HepG2 (cell line): Measurements from ENCODE around the gene TMEM50B. TPM values are rescaled to one million over a fixed set of nuclear protein-coding genes. Genes with fewer than 3 reads are reported as not detected.

Experiments
- AFF4 ChIP-seq: sonication (generic); formaldehyde crosslinking; IDR thresholded peaks from 2 replicates; pipeline ENCODE4 v1.4.0; 2020; ENCODE audit warnings: missing genetic modification reagents
- BRD4 ChIP-seq: sonication (generic); formaldehyde crosslinking; IDR thresholded peaks from 2 replicates; pipeline ENCODE4 v1.4.0; 2020; ENCODE audit warnings: missing genetic modification reagents
- KDM4B ChIP-seq: sonication (generic); formaldehyde crosslinking; IDR thresholded peaks from 2 replicates; pipeline ENCODE4 v1.4.0; 2020; ENCODE audit warnings: missing genetic modification reagents
- MXD3 ChIP-seq: IDR thresholded peaks from 2 replicates; pipeline ENCODE4 v1.6.1; 2016; ENCODE audit warnings: mild to moderate bottlenecking, missing biosample characterization, missing genetic modification reagents
- MXD4 ChIP-seq: IDR thresholded peaks from 2 replicates; pipeline ENCODE4 v1.6.1; 2016; ENCODE audit warnings: mild to moderate bottlenecking, missing biosample characterization, missing genetic modification reagents
- NAIF1 ChIP-seq: sonication (generic); formaldehyde crosslinking; IDR thresholded peaks from 2 replicates; pipeline ENCODE4 v1.5.0; 2020; ENCODE audit warnings: mild to moderate bottlenecking, missing genetic modification reagents, borderline replicate concordance
- PHF5A ChIP-seq: IDR thresholded peaks from one replicate; pipeline ENCODE4 v1.6.1; 2018; ENCODE audit warnings: low read depth, missing genetic modification reagents; ENCODE audit not compliant: unreplicated experiment
- POLR2G ChIP-seq: fragments of 200-400 bp; formaldehyde crosslinking; IDR thresholded peaks from 2 replicates; pipeline ENCODE4 v1.6.1; 2018; ENCODE audit warnings: mild to moderate bottlenecking, low read depth, low read length, moderate library complexity
- RARG ChIP-seq: sonication (generic); formaldehyde crosslinking; IDR thresholded peaks from 2 replicates; pipeline ENCODE4 v1.4.0; 2020; ENCODE audit warnings: low read depth, mild to moderate bottlenecking, missing genetic modification reagents
- YY1 ChIP-seq: IDR thresholded peaks from 2 replicates; pipeline ENCODE4 v1.6.1; 2011; ENCODE audit warnings: low read length, low read depth, moderate library complexity, mild to moderate bottlenecking; ENCODE audit not compliant: insufficient read depth, insufficient replicate concordance
- ZC3H13 ChIP-seq: sonication (generic); formaldehyde crosslinking; IDR thresholded peaks from 2 replicates; pipeline ENCODE4 v1.8.1; 2023; ENCODE audit warnings: mild to moderate bottlenecking, missing genetic modification reagents, moderate library complexity
- ZMYM2 ChIP-seq: sonication (generic); formaldehyde crosslinking; IDR thresholded peaks from 2 replicates; pipeline ENCODE4 v1.8.0; 2022; ENCODE audit warnings: mild to moderate bottlenecking, missing genetic modification reagents
- ZNF720 ChIP-seq: sonication (generic); formaldehyde crosslinking; IDR thresholded peaks from 2 replicates; pipeline ENCODE4 v1.4.0; 2020; ENCODE audit warnings: missing genetic modification reagents
- polyA plus RNA-seq, 8 experiments: library from polyadenylated mRNA; depleted of rRNA in 3 of 8; stranded (reverse) in 7 of 8; unstranded in 1 of 8; fragments of >200 nt; fragmentation: Illumina TruSeq in 4 of 8; extraction: Trizol in 4 of 8; gene quantifications; 2 replicates each; pipeline versions ENCODE4 v1.2.1 to v1.2.3, GENCODE V29; 2011 to 2016; ENCODE audit warnings: low read depth in 4 of 8, missing spikeins in 1 of 8, mixed read lengths in 1 of 8; ENCODE audit not compliant: insufficient read depth in 1 of 8
- total RNA-seq, 5 experiments: library from RNA; depleted of rRNA; stranded (reverse); fragments of >200 nt; fragmentation: Illumina TruSeq; extraction: Trizol; gene quantifications; 2 replicates each; pipeline ENCODE4 v1.2.3, GENCODE V29; 2016; ENCODE audit warnings: low read depth in 1 of 5
- TF ChIP-seq, protein P1 (sequence below): sonication (generic); formaldehyde crosslinking; IDR thresholded peaks from 2 replicates; pipeline ENCODE4 v1.8.1; 2023; ENCODE audit warnings: mild to moderate bottlenecking, missing genetic modification reagents
- TF ChIP-seq, protein P2 (sequence below): sonication (generic); formaldehyde crosslinking; IDR thresholded peaks from 2 replicates; pipeline ENCODE4 v1.5.1; 2020; ENCODE audit warnings: mild to moderate bottlenecking, missing genetic modification reagents, moderate library complexity
- TF ChIP-seq, protein P3 (sequence below): IDR thresholded peaks from 2 replicates; pipeline ENCODE4 v1.6.1; 2016; ENCODE audit warnings: low read depth, borderline replicate concordance
- TF ChIP-seq, protein P4 (sequence below): sonication (generic); formaldehyde crosslinking; conservative IDR thresholded peaks from 2 replicates; pipeline ENCODE4 v1.4.0; 2020; ENCODE audit warnings: missing genetic modification reagents

TMEM50B gene
- total and polyA plus RNA-seq, 2 of the 13 experiments (the other 11 are each of a cell fraction or from before 2014, with no cell fraction given) = 29.9 to 46.3 TPM

DNA sequence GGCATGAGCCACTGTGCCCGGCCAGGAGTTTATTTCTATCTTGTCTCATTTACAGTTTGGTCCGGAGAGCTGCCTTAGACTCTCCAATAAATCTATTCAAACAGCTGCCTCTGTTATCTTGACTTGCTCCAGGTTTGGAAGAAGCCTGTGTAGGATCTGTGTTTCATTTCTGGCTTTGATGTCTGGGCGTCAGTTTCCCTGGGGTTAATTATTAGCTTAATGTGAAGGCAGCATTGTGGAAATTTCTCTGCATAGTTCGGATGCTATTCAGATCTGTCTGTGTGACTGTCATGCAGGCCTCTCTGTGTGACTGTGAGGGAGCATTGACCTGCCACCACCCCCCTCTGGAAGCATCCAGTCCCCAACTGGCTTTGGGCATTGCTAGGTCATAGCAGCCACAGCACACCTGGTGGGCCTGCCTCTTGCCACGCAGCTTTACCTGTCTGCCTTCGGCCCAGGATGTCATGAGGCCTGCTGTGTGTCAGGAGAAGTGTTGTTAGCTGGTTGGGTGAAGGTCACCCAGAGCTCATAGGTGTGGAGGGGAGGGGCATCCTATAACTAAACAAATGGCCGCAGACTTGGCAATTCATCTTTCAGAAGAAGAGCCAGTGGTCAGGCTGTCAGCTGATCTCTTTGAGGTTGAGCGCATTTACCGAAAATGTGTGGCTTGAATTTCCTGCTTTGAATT lies 66.8 kb downstream of the TMEM50B start (continued):
- TF ChIP-seq AFF4 (CRISPR knock-in tag) = no peak
- TF ChIP-seq, protein P1, sequence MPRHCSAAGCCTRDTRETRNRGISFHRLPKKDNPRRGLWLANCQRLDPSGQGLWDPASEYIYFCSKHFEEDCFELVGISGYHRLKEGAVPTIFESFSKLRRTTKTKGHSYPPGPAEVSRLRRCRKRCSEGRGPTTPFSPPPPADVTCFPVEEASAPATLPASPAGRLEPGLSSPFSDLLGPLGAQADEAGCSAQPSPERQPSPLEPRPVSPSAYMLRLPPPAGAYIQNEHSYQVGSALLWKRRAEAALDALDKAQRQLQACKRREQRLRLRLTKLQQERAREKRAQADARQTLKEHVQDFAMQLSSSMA = 0 out of 2 replicates have a peak, but pooled peaks have one; percentile 49
- no peak for TF ChIP-seq ZMYM2
- TF ChIP-seq ZC3H13 (CRISPR knock-in tag) = no peak
- TF ChIP-seq, protein P2, sequence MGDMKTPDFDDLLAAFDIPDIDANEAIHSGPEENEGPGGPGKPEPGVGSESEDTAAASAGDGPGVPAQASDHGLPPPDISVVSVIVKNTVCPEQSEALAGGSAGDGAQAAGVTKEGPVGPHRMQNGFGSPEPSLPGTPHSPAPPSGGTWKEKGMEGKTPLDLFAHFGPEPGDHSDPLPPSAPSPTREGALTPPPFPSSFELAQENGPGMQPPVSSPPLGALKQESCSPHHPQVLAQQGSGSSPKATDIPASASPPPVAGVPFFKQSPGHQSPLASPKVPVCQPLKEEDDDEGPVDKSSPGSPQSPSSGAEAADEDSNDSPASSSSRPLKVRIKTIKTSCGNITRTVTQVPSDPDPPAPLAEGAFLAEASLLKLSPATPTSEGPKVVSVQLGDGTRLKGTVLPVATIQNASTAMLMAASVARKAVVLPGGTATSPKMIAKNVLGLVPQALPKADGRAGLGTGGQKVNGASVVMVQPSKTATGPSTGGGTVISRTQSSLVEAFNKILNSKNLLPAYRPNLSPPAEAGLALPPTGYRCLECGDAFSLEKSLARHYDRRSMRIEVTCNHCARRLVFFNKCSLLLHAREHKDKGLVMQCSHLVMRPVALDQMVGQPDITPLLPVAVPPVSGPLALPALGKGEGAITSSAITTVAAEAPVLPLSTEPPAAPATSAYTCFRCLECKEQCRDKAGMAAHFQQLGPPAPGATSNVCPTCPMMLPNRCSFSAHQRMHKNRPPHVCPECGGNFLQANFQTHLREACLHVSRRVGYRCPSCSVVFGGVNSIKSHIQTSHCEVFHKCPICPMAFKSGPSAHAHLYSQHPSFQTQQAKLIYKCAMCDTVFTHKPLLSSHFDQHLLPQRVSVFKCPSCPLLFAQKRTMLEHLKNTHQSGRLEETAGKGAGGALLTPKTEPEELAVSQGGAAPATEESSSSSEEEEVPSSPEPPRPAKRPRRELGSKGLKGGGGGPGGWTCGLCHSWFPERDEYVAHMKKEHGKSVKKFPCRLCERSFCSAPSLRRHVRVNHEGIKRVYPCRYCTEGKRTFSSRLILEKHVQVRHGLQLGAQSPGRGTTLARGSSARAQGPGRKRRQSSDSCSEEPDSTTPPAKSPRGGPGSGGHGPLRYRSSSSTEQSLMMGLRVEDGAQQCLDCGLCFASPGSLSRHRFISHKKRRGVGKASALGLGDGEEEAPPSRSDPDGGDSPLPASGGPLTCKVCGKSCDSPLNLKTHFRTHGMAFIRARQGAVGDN = peak; percentile 95
- TF ChIP-seq KDM4B = 0 out of 2 replicates have a peak, but pooled peaks have one; percentile 36
- TF ChIP-seq, protein P3, sequence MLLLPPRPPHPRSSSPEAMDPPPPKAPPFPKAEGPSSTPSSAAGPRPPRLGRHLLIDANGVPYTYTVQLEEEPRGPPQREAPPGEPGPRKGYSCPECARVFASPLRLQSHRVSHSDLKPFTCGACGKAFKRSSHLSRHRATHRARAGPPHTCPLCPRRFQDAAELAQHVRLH (CRISPR knock-in tag) = no peak
- no peak for TF ChIP-seq BRD4 (CRISPR knock-in tag)
- no peak for TF ChIP-seq RARG (CRISPR knock-in tag)
- no peak for TF ChIP-seq PHF5A (CRISPR knock-in tag)
- no peak for TF ChIP-seq MXD3 (CRISPR knock-in tag)
- TF ChIP-seq YY1 = peak; percentile 42
- TF ChIP-seq MXD4 (CRISPR knock-in tag) = peak; percentile 82
- no peak for TF ChIP-seq ZNF720 (CRISPR knock-in tag)
- TF ChIP-seq POLR2G = peak; percentile 65
- peak; percentile 39; the same call in 1 of the 2 replicates for TF ChIP-seq NAIF1 (CRISPR knock-in tag)
- TF ChIP-seq, protein P4, sequence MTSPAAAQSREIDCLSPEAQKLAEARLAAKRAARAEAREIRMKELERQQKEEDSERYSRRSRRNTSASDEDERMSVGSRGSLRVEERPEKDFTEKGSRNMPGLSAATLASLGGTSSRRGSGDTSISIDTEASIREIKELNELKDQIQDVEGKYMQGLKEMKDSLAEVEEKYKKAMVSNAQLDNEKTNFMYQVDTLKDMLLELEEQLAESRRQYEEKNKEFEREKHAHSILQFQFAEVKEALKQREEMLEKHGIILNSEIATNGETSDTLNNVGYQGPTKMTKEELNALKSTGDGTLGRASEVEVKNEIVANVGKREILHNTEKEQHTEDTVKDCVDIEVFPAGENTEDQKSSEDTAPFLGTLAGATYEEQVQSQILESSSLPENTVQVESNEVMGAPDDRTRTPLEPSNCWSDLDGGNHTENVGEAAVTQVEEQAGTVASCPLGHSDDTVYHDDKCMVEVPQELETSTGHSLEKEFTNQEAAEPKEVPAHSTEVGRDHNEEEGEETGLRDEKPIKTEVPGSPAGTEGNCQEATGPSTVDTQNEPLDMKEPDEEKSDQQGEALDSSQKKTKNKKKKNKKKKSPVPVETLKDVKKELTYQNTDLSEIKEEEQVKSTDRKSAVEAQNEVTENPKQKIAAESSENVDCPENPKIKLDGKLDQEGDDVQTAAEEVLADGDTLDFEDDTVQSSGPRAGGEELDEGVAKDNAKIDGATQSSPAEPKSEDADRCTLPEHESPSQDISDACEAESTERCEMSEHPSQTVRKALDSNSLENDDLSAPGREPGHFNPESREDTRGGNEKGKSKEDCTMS = no peak
